ENCODE results near the gene PKD2L1.

Gene PKD2L1

GRCh38 chr10:100356067-100357017 is 26.3 kb upstream of the PKD2L1 start:
- no peak for DNase-seq (ENCODE audit: low read depth)

- no peak for DNase-seq (ENCODE audit: low read depth)
These were observed 25.1 kb upstream of the PKD2L1 start for GRCh38 chr10:100355086-100355485.

- DNase-seq (ENCODE audit: low read depth): no peak
These were observed 23.9 kb upstream of the PKD2L1 start for GRCh38 chr10:100353770-100354485.

GRCh38 chr10:100350914-100351485 is 21.0 kb upstream of the PKD2L1 start:
- DNase-seq (ENCODE audit: low read depth): no peak

GRCh38 chr10:100349672-100350071 is 19.6 kb upstream of the PKD2L1 start:
- DNase-seq (ENCODE audit: low read depth): no peak

GRCh38 chr10:100349087-100349486 is 19.1 kb upstream of the PKD2L1 start:
- DNase-seq (ENCODE audit: low read depth): no peak

- no peak for DNase-seq (ENCODE audit: low read depth)
These were observed 18.4 kb upstream of the PKD2L1 start for GRCh38 chr10:100348389-100348927.

GRCh38 chr10:100347568-100348195 is 17.7 kb upstream of the PKD2L1 start:
- no peak for DNase-seq (ENCODE audit: low read depth)

- peak; percentile 66 for DNase-seq (ENCODE audit: low read depth)
These were observed 16.9 kb upstream of the PKD2L1 start, which contains the start of gene SCD for GRCh38 chr10:100346765-100347567. Gene SCD (plus strand): TSS chr10:100347233. CDS start chr10:100347505, 272 bp downstream.

GRCh38 chr10:100346351-100346764 is 16.3 kb upstream of the PKD2L1 start:
- no peak for DNase-seq (ENCODE audit: low read depth)

- no peak for DNase-seq (ENCODE audit: low read depth)
These were observed 15.7 kb upstream of the PKD2L1 start for GRCh38 chr10:100345570-100346330.

- no peak for DNase-seq (ENCODE audit: low read depth)
These were observed 14.3 kb upstream of the PKD2L1 start for GRCh38 chr10:100344241-100344788.

GRCh38 chr10:100342627-100342972 is 12.6 kb upstream of the PKD2L1 start:
- DNase-seq (ENCODE audit: low read depth): no peak

GRCh38 chr10:100341953-100342626 is 12.1 kb upstream of the PKD2L1 start:
- DNase-seq (ENCODE audit: low read depth): no peak

- no peak for DNase-seq (ENCODE audit: low read depth)
These were observed 11.2 kb upstream of the PKD2L1 start for GRCh38 chr10:100340948-100341847.

GRCh38 chr10:100339236-100339635 is 9.2 kb upstream of the PKD2L1 start:
- DNase-seq (ENCODE audit: low read depth): no peak

- no peak for DNase-seq (ENCODE audit: low read depth)
These were observed 8.5 kb upstream of the PKD2L1 start for GRCh38 chr10:100338434-100339036.

GRCh38 chr10:100334762-100335161 is 4.7 kb upstream of the PKD2L1 start:
- DNase-seq (ENCODE audit: low read depth): no peak

Data from HS-27A (cell line).